Measurements from ENCODE around the gene GOLGA8A.
"Not testable (repeated sequence)": the region's sequence is repeated elsewhere in the genome, so short reads cannot be mapped to it uniquely, and the experiment has no call there.

- TF ChIP-seq EZH2 (IDR thresholded peaks at IDR 0.05; ENCODE audit: borderline replicate concordance, low read depth, low read length, poor library complexity, severe bottlenecking); CTCF (conservative IDR thresholded peaks at IDR 0.05; ENCODE audit: low read depth, low read length): not testable (repeated sequence)
These were observed 48.0 kb downstream of the GOLGA8A start for GRCh38 chr15:34389594-34390086.
